Measurements from ENCODE around the gene AMOTL2.

Gene AMOTL2

DNA sequence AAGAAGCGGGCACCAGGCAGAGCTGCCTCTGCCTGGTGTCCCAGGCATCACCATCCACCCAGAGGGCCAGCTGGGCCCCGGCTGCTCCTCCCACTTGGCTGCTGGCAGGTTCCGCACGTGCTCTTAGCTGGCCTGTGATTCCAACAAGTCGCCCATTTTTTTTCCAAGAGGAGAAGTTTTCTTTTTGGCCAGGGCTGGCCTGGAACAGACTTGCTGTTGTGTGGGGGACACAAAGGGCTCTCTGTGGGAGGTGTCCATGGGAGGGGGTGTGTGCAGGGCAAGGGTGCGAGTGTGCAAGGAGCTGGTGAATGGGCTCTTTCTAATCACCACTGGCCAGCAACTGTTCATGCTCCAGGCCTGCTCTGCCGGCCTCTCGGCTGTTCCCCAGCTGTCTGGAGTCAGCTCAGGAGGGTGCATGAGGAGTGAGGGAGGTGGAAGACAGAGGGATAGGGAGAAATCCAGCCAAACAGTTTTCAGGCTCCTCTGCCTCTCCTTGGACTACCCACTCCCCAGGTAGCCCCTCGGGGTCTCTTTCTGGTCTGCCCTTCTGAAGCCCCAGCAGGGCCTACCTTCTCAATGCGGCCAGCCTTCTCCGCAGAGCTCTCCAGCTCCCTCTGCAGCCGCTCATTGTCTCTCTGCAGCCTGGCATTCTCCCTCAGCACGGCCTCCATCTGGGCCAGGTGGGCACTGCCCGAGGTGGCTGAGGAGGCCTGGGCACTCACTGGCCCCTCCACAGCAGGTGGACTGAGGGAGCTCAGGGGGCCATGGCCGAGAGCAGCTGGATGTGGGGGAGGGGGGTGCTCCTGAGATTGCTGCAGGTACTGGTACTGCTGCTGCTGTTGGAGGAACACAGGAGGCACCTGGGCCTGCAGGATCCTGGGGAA, 7.1 kb downstream of the AMOTL2 start:
- DNase-seq (ENCODE audit: low read depth in 2 of 3, low spot score in 2 of 3): no peak

- no peak for DNase-seq (ENCODE audit: low read depth in 2 of 3, low spot score in 2 of 3)
Measured at GRCh38 chr3:134366221-134366927, 7.9 kb downstream of the AMOTL2 start.

DNA sequence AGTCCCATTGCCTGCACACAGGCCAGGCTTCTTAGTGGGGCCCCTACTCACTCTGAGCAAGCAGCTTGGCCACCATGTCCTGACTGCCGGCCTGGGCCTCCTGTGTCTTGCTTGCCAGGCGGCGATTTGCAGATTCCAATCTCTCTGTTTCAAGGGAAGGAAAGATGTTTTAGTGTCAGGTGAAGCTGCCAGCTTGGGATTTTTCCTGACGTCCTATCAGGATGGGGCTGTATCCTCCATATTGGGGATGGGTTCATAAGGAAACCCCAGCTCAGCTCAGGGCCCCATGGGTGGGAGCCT, 8.5 kb downstream of the AMOTL2 start:
- no peak for DNase-seq (ENCODE audit: low read depth in 2 of 3, low spot score in 2 of 3)

DNA sequence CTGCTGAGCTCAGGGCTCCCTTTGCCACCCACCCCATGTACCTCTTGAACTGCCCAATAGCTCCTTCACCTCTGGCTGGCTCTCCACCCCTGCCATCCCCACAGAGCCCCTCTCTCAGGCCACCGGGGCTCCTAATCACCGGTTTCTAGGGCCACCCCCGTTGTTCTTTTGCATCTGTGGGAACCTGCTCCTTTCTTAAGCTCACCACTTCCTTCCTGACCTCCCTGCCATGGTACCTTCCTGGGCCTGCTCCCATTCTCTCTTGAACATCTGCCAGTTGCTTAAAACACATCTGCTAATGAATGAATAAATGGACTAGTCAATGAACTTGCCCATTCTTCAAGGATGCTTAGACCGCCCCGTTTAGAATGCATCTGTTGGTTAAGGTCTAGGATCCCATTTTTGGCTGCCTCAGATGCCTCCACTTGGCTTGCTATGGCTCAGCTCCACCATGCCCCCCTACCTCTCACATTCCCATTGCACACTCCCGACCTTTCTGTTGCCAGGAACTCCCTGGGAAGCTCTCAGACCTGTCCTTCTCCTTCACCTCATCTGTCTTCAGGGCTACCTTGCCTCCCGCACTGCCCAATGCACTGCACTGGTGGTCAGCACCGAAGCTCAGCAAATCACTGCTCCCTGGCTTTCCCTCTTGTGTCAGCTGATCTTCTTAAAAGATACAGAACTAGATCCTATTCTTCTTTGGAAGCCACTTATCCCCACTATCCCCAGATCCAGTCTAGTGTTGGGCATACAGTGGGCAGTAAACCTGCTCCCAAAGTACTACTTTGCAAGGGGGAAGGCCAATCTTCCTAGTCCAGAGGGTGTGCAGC, 9.1 kb downstream of the AMOTL2 start:
- no peak for DNase-seq (ENCODE audit: low read depth in 2 of 3, low spot score in 2 of 3)

- no peak for DNase-seq (ENCODE audit: low read depth in 2 of 3, low spot score in 2 of 3)
Measured at GRCh38 chr3:134364061-134364935, 9.9 kb downstream of the AMOTL2 start.

DNA sequence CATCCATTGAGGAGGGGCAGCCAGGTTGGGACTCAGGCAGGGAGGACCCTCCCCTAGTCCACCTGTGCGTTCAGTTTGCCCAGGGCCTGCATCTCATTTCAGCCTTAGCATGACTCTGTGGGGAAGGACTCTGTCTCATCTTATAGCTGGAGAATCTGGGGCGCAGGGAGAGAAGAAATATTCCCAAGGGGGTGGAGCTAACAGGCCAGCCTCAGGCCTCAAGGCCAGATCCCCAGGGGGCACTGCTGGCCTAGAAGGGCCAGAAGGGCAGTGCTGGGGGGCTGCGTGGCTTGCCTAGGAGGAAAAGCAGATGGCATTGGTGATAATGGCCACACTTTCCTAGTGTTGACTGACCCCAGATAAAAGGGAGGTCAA, 10.9 kb downstream of the AMOTL2 start:
- DNase-seq (ENCODE audit: low read depth in 2 of 3, low spot score in 2 of 3): no peak

- DNase-seq (ENCODE audit: low read depth in 2 of 3, low spot score in 2 of 3): no peak
Measured at GRCh38 chr3:134362670-134363380, 11.4 kb downstream of the AMOTL2 start.

GRCh38 chr3:134362221-134362620, 12.0 kb downstream of the AMOTL2 start:
- no peak for DNase-seq (ENCODE audit: low read depth in 2 of 3, low spot score in 2 of 3)

DNA sequence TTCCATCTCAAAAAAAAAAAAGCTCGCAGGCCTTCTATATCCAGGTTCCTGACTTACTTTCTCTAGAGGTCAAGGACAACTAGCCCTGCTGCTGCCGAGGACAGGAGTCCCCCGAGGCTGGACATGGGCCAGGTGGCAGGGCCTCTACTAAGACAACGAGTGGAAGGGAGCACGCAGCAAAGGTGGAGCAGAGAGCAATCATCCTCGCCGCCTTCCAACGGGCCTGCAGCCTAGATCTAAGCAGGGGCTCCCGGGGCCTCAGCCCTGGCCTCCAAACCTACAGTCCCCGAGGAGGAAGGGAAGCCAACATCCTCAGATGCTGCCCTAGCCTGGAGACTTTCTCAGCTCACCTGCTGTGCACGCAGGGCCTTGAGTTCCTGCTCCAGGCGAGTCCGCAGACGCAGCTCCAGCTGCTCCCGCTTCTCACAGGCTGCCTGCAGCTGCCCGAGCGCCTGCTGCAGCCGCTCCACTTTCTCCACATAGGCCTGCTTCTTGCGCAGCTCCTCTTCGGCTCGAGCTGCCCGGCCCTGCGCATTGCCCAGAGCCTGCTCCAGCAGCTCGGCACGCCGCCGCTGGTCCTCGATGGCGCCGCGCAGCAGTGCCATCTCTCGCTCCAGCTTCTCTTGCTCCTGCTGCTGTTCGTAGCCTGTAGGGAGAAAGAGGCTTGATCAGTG, 12.9 kb downstream of the AMOTL2 start:
- DNase-seq (ENCODE audit: low read depth in 2 of 3, low spot score in 2 of 3): no peak

GRCh38 chr3:134360046-134360445, 14.2 kb downstream of the AMOTL2 start:
- DNase-seq (ENCODE audit: low read depth in 2 of 3, low spot score in 2 of 3): no peak

GRCh38 chr3:134359121-134360010, 14.9 kb downstream of the AMOTL2 start:
- DNase-seq (ENCODE audit: low read depth in 2 of 3, low spot score in 2 of 3): no peak

DNA sequence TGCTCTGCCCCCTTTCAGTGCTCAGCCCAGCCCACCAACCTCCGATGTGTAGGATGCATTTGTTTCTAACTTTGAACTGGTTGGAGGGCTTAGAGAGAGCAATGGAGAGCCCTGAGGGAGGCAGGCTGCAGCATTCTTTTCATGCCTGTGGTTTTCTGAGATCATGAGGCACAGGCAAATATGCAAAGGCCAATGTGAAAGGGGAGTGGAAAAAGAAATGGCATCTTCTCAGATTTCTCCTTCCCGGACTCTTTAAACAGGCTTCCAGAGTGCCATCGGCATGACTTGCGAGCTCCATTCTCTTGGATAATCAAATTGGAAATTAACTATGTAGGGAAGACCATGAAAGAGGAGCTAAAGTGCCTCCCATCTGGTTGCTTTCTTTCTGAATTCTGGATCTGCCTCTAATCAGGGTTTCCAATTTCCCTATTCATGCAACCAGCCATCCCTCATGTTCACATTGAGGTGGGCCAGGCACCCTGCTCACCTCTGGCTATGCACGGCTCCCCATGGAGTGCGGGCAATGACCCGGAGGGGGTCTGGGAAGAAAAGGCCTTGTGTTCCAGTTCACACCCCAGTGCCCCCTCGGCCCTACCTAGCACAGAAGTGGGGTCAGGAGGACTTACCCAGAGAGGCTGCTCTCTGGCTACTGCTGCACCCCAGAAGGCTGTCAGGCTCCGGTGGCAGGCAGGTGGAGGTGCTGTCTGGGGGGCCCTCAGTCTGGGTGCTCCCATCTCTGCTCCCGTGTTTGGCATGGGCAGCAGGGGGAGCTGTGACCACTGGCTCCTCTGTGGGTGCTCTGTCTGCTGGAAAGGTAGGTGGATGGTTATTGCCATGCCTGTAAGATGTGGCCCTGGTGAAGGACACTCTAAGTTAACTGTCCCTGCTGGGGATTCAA, 16.1 kb downstream of the AMOTL2 start:
- no peak for DNase-seq (ENCODE audit: low read depth in 2 of 3, low spot score in 2 of 3)

DNA sequence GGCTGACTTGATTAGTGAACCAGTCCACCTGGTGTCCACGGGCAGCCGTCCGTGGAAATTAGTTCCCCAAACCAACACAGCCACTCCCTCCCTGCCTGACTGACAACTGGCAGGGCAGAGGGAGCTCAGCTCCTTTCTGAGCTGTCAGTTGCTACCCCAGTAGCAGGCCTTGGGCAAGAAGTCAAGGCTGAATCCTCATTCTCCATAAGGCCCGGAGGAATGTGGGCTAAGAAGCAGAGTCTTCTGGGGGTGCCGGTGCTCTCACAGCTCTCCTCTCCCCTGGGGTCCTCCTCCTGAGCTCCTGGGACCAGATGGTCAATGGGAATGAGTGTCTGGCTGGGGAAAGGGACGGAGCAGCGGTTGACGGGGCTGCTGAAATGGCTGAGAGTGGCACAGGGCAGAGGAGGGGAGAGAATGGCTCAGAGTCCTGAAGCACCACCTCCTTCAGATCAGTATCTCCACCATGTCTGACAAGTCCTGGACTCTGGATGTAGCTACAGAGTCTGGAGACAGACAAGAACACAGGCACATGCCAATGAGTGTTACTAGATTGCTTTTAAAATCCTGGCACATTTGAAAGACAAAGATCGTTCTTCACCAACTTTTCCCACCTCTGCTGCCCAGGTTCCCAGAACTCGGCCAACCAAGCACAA, 16.9 kb downstream of the AMOTL2 start:
- no peak for DNase-seq (ENCODE audit: low read depth in 2 of 3, low spot score in 2 of 3)

GRCh38 chr3:134356411-134357040, 17.7 kb downstream of the AMOTL2 start:
- no peak for DNase-seq (ENCODE audit: low read depth in 2 of 3, low spot score in 2 of 3)

DNA sequence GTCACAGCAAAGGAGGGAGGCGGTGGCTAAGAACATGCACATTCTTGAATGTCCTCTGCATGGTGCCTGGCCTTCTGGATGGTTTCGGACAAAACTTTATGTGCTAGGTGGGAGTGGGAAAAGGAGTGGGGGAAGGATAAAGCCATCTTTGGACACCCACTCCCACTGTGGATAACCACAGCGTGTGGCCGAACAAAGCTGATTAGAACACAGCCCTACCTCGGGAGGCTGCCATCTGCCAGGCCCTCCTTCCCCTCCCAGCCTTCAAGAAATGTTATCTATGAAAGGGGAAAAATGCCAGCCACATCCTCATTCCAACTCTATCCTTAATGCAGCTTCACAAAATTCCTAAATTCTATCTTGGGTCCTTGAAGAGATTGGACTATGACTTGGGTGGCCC, 18.8 kb downstream of the AMOTL2 start:
- no peak for DNase-seq (ENCODE audit: low read depth in 2 of 3, low spot score in 2 of 3)

DNA sequence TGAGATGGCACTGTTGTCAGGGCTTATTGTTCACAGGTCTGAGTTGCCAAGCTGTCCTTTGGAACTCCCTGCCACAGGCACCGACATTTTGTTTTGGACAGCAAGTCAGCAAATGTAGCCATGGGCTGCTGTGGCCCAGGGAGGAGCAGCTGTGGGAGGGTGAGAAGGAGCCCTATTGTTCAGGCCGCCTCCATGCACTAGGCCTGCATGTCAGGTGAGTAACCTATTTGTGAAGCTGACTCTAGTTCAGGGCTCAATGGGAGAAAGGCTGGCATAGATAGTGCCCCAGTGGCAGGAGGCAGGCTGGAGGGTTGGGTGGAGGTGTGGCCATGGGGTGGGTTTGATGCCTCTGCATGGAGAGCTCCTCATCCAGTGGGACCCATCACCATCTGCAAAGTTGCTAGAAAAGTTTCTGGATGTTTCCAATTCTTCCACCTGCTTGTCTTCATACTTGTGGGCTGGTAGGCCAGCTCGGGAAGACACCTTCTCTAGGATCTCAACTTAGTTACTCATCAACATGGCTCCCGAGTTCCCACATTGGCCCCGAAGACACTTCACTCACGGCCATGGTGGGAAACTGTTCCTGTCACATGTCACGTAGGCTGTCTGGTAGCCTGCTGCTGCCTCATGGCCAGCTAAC, 19.5 kb downstream of the AMOTL2 start:
- DNase-seq (ENCODE audit: low read depth in 2 of 3, low spot score in 2 of 3): no peak
